HEK293T (cell line): Measurements from ENCODE around the gene BTN2A1.

Source experiments
- ARNT ChIP-seq: fragments of 450-650 bp; IDR thresholded peaks from 2 replicates; pipeline ENCODE4 v1.6.1; 2017; ENCODE audit warnings: mild to moderate bottlenecking
- BHLHE40 ChIP-seq: fragments of 450-650 bp; IDR thresholded peaks from 2 replicates; pipeline ENCODE4 v1.6.1; 2016; ENCODE audit warnings: mild to moderate bottlenecking, moderate library complexity, borderline replicate concordance
- FOXA1 ChIP-seq: fragments of 450-650 bp; IDR thresholded peaks from 2 replicates; pipeline ENCODE4 v1.6.1; 2016; ENCODE audit warnings: mild to moderate bottlenecking

GRCh38 chr6:26426691-26427450, 30.9 kb upstream of the BTN2A1 start:
- no peak for TF ChIP-seq ARNT
- TF ChIP-seq BHLHE40 = no peak
- TF ChIP-seq FOXA1 = no peak
